Measurements from ENCODE around the gene CCL19.
A peak's percentile ranks its signal among the peaks of the same experiment; 100 is the strongest.

The CCL19 gene

GRCh38 chr9:34701023-34701768 is 10.1 kb upstream of the CCL19 start:
- peak; percentile 55 to 97 (median 76) for DNase-seq
- intact Hi-C loops (cut with DNase I) = no loop called here

DNA sequence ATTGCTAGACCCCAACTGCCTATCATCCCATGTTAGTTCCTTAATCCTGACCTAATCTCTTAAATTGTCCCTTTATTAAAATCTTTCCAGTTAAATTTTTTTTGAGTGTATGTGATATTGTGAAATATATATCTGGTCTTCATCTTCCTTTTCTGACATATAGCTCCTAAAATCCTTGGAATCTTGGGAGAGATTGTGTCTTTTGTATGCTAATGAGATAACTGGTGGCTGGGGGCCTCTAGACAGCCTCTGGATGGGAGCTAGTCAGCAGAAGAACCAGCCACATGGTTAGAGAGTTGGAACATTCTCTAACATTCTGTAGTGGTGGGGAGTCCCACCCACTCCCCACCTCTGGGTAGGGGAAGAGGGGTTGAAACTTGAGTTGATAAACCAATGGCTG is 3.7 kb upstream of the CCL19 start:
- DNase-seq = no peak
- intact Hi-C loops (cut with DNase I) = no loop called here

DNA sequence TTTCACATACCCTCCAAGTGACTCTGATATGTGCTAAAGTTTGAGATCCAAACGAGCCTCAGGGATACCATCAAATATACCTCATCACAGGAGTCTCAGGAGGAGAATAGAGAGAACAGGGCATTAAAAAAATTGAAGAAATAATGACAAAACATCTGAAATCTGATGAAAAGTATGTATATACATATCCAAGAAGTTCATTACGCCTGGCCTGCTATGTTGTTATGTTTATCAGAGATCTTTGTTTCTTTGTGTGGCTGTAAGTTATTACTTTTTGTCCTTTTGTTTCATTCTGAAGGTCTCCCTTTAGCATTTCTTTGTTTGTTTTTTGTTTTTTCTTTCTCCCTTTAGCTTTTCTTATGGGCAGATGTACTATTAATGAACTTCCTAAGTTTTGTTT is 2.5 kb upstream of the CCL19 start:
- intact Hi-C loops (cut with DNase I) = no loop called here

DNA sequence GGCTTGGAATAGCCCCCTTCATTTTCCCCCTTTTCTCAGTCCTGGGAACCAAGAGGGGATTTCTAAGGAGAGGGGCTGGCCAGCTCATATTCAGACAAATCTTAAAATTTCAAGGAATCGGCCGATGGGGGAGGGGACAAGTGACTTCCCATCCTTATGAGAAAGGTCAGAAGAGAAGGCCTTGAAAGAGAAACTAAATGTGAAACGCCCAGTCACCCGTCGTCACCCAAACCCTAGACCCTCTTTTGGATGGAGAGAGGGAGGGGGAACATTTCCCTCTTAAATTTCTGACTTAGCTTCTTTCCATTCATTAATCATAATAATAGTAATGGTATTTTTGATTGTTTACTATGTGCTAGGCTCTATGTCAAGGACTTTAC is 850 bp upstream of the CCL19 start:
- intact Hi-C loops (cut with DNase I) = no loop called here

More for the DNA sequence above, 2.5 kb upstream of the CCL19 start:
- DNase-seq = no peak

DNA sequence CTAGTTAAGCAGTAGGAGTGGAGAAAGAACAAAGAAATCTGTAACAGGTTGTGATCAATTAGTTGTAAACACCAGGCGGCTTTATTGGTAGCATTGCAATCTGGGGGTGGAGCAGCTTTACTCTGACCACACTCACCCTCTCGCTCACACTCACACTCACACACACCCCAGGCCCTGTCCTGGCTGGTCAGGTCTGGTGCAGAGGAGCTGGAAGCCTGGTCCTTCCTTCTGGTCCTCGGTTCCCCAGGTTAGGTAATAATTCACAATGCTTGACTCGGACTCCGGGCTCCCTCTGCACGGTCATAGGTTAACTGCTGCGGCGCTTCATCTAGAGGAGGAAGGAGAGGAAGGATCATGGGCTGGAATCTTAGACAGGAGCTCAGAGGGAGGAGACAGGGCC is 1.6 kb downstream of the CCL19 start:
- intact Hi-C loops (cut with DNase I) = no loop called here
- no peak for DNase-seq

More for the DNA sequence above, 850 bp upstream of the CCL19 start:
- DNase-seq = no peak

- DNase-seq = no peak
- intact Hi-C loops (cut with DNase I) = no loop called here
Observed at GRCh38 chr9:34689116-34689470, 2.0 kb downstream of the CCL19 start.

GRCh38 chr9:34688329-34689115 is 2.6 kb downstream of the CCL19 start:
- intact Hi-C loops (cut with DNase I) = no loop called here
- DNase-seq = no peak

DNA sequence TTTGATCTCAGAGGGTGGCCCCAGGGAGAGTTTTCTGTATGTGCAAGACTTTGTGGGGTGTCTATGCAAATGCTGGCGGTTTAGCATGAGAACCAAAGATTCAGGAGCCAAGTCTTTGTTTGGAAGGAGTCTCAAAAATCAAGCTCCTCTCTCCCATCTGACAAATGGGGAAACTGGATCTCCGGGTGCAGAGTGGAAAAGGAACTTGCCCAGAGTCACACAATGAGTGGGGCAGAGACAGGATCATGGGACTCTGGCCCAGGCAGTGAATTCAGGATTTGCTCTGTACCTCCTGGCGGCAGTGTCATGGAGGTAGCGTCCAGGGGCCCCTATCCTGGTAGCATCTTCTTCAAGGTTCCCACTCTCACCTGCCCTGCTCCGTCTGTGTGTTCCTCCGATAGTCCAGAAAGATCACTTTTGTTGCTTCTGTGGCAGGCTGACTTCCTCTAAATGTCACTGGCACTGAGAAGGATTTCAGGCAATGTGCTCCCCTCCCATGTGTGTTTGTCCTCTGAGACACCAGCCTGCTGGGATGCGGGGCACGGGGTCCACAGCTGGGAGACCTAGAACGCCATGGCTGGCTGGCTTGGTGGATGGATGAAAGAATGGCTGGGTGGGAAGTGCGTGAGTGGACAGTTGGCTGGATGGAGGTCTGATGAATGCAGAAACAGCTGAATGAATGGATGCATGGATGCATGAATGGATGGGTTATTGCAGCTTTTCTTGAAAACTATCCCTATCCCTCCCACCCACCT is 3.6 kb downstream of the CCL19 start:
- DNase-seq = peak in 1 of 10 donors; percentile 61

GRCh38 chr9:34686732-34687131 is 4.3 kb downstream of the CCL19 start:
- intact Hi-C loops (cut with DNase I) = no loop called here

More for the DNA sequence above, 3.6 kb downstream of the CCL19 start:
- intact Hi-C loops (cut with DNase I) = no loop called here

DNA sequence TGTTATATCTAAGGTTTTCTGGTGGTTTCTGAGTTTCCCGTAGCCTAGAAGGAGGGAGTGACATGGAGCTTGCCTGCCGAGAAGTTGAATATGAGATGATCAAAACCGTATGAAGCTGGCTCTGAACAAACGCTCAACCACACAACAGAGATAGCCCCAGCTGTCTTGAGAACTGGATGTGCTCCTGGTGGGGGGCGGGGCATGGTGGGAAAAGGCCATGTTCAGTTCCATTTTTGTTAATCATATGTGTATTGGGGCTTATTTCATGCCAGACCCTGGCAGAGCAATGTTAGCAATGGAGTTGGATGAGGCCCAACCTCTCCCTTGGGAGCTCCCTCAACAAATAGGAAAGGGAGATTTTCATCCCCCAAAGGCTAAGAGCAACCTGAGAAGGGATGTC is 4.8 kb downstream of the CCL19 start:
- DNase-seq = no peak
- intact Hi-C loops (cut with DNase I) = no loop called here

More at GRCh38 chr9:34686732-34687131, 4.3 kb downstream of the CCL19 start:
- DNase-seq = no peak

DNA sequence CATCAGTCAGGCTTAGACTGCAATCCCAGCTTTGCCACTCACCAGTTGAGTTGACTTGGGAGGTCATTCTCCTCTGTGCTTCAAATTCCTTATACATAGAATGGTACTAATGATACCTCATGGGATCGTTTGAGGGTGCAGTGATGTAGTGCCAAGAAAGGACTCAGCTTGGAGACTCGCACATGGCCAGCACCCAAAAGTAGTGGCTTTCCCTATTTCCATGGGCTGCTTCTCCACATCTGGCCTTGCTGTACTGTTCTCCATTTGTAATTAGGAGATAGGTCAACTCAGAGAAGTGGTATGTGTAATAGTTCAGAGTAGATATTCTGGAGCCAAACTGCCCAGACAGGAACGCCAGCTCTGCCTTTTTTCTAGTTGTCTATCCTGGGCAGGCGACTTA is 5.5 kb downstream of the CCL19 start:
- DNase-seq = no peak
- intact Hi-C loops (cut with DNase I) = no loop called here

DNA sequence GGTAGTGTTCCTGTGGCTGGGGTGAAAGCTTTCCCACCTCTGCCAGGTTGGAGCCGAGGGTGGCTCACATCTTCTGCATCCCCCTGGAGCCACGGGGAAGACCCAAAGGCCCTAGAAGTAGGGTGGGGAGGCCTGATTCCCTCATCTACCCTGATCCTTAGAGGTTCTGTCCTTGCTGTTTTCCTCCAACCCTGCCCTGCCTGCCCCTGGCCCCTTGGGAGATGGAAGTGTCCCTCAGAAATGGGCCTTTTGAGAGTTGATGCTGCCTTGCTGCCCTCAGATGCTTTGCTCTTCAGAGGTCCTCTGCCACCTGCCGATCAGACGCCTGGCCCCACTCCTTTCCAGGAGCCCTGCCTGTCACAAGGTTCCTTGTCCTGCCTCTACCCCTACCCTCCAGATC is 6.3 kb downstream of the CCL19 start:
- intact Hi-C loops (cut with DNase I) = no loop called here
- peak in 1 of 10 donors; percentile 33 for DNase-seq

DNA sequence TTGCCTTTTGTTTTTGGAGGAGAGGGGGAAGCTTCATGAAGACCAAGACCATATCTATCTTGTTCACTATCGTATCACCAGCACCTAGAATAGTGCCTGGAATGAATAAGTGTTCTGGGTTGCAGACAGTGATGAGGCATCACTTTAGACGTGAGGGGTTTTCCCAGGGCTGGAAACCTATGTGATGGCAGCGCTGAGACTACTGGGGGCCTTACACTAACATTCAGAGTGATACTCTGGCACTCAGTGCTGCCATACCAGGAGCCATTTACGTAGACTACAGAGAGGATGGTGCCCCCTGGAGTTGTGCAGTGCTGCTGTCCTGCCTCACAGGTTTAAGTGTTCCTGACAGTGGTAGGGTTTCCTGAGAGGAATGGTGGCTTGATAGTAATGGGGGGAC is 6.9 kb downstream of the CCL19 start:
- intact Hi-C loops (cut with DNase I) = no loop called here
- no peak for DNase-seq

DNA sequence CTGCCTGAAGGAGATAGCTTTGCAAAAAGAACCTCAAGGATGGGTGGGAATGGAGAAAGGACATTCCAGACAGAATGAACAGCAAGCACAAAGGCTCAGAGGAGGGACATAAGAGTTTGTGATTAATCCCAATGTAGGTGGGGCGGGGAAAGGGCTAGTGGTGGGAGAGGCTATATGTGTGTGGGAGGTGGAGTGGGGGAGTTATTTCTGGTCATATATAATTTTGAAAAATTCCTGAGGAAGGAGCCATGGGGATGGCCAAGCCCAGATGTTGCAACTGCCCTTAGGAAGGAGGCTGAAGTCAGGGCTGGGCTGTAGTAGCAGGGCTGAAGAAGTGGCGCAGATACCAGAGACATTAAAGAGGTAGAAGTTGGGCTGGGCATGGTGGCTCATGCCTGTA is 15.2 kb downstream of the CCL19 start:
- intact Hi-C loops (cut with DNase I) = no loop called here
- no peak for DNase-seq

DNA sequence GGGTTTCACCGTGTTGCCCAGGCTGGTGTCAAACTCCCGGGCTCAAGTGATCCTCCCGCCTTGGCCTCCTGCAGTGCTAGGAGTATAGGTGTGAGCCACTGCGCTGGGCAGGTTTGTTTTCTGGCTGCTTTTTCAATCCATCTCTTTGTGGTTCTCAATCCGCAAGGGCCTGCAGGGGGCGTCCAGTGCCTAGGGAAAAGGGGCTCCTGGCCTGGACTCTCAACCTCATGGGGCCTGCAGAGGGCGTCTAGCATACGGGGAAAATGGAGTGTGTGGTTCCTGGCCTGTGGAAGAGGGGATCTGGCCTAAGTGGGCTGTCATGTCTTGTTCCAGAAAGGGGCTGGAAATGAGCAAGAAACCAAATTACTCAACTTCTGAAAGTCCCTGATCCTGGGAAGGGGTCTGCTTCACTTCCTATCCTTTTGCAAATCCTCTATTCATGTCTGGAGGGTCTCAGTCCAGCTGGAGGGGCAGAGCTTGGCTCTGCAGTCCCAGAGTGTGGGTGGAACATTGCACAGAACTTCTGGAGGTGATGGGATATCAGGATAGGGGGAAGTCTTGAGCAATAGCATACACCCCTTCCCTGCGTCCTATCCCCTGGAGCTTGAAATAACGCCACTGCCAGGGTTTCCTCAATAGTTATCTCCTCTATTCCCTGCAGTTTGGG is 15.9 kb downstream of the CCL19 start:
- intact Hi-C loops (cut with DNase I) = no loop called here
- peak in 7 of 10 donors; percentile 35 to 92 (median 48) for DNase-seq

DNA sequence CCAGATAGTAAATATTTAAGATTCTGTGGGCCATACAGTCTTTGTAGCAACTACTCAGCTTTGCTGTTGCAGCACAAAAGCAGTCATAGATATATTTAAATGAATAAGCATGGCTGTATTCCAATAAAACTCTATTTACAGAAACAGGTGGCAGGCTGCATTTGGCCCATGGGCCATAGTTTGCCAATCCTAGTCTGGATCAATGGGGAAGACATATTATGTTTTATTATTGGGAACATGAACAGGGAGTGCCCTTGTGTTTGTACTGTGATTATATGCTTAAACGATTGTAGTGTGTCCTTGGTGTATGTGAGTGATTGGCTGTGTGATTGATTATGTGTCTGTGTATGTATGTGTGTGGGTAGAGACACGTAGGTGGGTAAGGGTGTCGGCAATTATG is 16.6 kb downstream of the CCL19 start:
- DNase-seq = no peak
- intact Hi-C loops (cut with DNase I) = no loop called here

GRCh38 chr9:34671307-34671706 is 19.8 kb downstream of the CCL19 start:
- peak in 1 of 10 donors; percentile 9 for DNase-seq
- intact Hi-C loops (cut with DNase I) = no loop called here

- intact Hi-C loops (cut with DNase I) = no loop called here
- DNase-seq = peak in 1 of 10 donors; percentile 22
Observed at GRCh38 chr9:34669809-34670562, 21.1 kb downstream of the CCL19 start.

GRCh38 chr9:34665381-34666250 is 25.5 kb downstream of the CCL19 start:
- intact Hi-C loops (cut with DNase I) = loop anchor here (2.0 kb wide), 1 partner anchor 37 kb away; no protein-coding TSS in a partner anchor
- DNase-seq = peak; percentile 90 to 99 (median 96)
